DOHH2 (cell line): ENCODE data around the gene GRHPR.

Experiments used
- H3F3A ChIP-seq: fragments of 200-600 bp; sonication (generic), shearing (Covaris generic); 2 replicates; pipeline ENCODE4 v1.6.0; 2016; ENCODE audit warnings: antibody characterized with exemption, mild to moderate bottlenecking; ENCODE audit not compliant: control insufficient read depth, insufficient read depth
- H3K27ac ChIP-seq: fragments of 200-600 bp; sonication (generic); 2 replicates; pipeline ENCODE4 v1.5.1; 2014; ENCODE audit warnings: low read depth, mild to moderate bottlenecking, low read length, moderate library complexity
- H3K27me3 ChIP-seq: fragments of 200-600 bp; sonication (generic); 2 replicates; pipeline ENCODE4 v1.6.1; 2014; ENCODE audit warnings: mild to moderate bottlenecking, low read length, mixed read lengths; ENCODE audit not compliant: control insufficient read depth
- H3K36me3 ChIP-seq: fragments of 200-600 bp; sonication (generic); 2 replicates; pipeline ENCODE4 v1.6.1; 2014; ENCODE audit warnings: mild to moderate bottlenecking, low read length, moderate library complexity, mixed read lengths; ENCODE audit not compliant: control insufficient read depth
- H3K4me1 ChIP-seq: fragments of 200-600 bp; sonication (generic); 2 replicates; pipeline ENCODE4 v1.6.1; 2014; ENCODE audit warnings: mild to moderate bottlenecking, low read length, mixed read lengths; ENCODE audit not compliant: control insufficient read depth
- H3K4me2 ChIP-seq: fragments of 200-600 bp; sonication (generic); 2 replicates; pipeline ENCODE4 v1.6.0; 2014; ENCODE audit warnings: mild to moderate bottlenecking, low read length, moderate library complexity
- H3K4me3 ChIP-seq: fragments of 200-600 bp; sonication (generic); 2 replicates; pipeline ENCODE4 v1.5.1; 2014; ENCODE audit warnings: mild to moderate bottlenecking, low read length, mixed read lengths
- H3K79me2 ChIP-seq: fragments of 200-600 bp; sonication (generic); 2 replicates; pipeline ENCODE4 v1.6.1; 2014; ENCODE audit warnings: mild to moderate bottlenecking, low read length, mixed read lengths; ENCODE audit not compliant: control insufficient read depth
- H3K9me2 ChIP-seq: fragments of 200-600 bp; sonication (generic); replicated peaks from 2 replicates; pipeline ENCODE4 v1.6.1; 2014; ENCODE audit warnings: mild to moderate bottlenecking, low read length, mixed read lengths; ENCODE audit not compliant: control insufficient read depth
- H3K9me3 ChIP-seq: fragments of 200-600 bp; sonication (generic); 2 replicates; pipeline ENCODE4 v1.6.1; 2014; ENCODE audit warnings: antibody characterized with exemption, low read length, mixed read lengths; ENCODE audit not compliant: control insufficient read depth, insufficient read depth
- H4K20me1 ChIP-seq: fragments of 200-600 bp; sonication (generic); 2 replicates; pipeline ENCODE4 v1.6.0; 2014; ENCODE audit warnings: low read depth, mild to moderate bottlenecking, antibody characterized with exemption, low read length, moderate library complexity; ENCODE audit not compliant: control insufficient read depth, insufficient read depth
- CTCF ChIP-seq: fragments of 200-600 bp; sonication (generic); IDR thresholded peaks from one replicate; pipeline ENCODE4 v1.5.1; 2014; ENCODE audit warnings: antibody characterized with exemption, mild to moderate bottlenecking, low read depth, low read length; ENCODE audit not compliant: poor library complexity, severe bottlenecking
- EZH2phosphoT487 ChIP-seq: fragments of 200-600 bp; sonication (generic); IDR thresholded peaks from 2 replicates; pipeline ENCODE4 v1.6.1; 2017; ENCODE audit warnings: borderline replicate concordance, mild to moderate bottlenecking, antibody characterized with exemption, low read length, moderate library complexity, mixed read lengths

Gene GRHPR

GRCh38 chr9:37432020-37432419 is 9.5 kb downstream of the GRHPR start:
- Histone ChIP-seq H3K4me1 (peaks cover 5% of the 10 kb centered on the region; the same call in 1 of the 2 replicates), H4K20me1 (peaks cover 5% of the 10 kb centered on the region; the same call in 1 of the 2 replicates), H3K9me3 (no peaks in the 10 kb centered on the region), H3K9me2 (no peaks in the 10 kb centered on the region), H3K79me2 (peaks cover 6% of the 10 kb centered on the region), H3K27ac (no peak overlapping the region), H3K27me3 (no peaks in the 10 kb centered on the region), H3K4me3 (no peak overlapping the region), H3K36me3 (peaks cover 99% of the 10 kb centered on the region), H3K4me2 (no peak overlapping the region), H3F3A (no peaks in the 10 kb centered on the region)
- no peak for TF ChIP-seq EZH2phosphoT487
- no peak for TF ChIP-seq CTCF

- Histone ChIP-seq H3K27me3 (no peaks in the 10 kb centered on the region), H3K27ac (no peak overlapping the region), H3K79me2 (peaks cover 18% of the 10 kb centered on the region), H3K4me2 (no peak overlapping the region), H3K4me1 (peaks cover 5% of the 10 kb centered on the region; the same call in 1 of the 2 replicates), H3K36me3 (peaks cover 99% of the 10 kb centered on the region), H3K9me3 (no peaks in the 10 kb centered on the region), H3K9me2 (no peaks in the 10 kb centered on the region), H3F3A (0 out of 2 replicates have a peak, but pooled peaks cover 3% of the 10 kb centered on the region), H3K4me3 (no peak overlapping the region), H4K20me1 (0 out of 2 replicates have a peak, but pooled peaks cover 3% of the 10 kb centered on the region)
- no peak for TF ChIP-seq EZH2phosphoT487
- no peak for TF ChIP-seq CTCF
Measured at GRCh38 chr9:37433867-37434371, 11.4 kb downstream of the GRHPR start.

GRCh38 chr9:37436540-37436939 is 14.0 kb downstream of the GRHPR start:
- no peaks in the 10 kb centered on the region for H3K9me3 ChIP-seq
- peaks cover 5% of the 10 kb centered on the region; the same call in 1 of the 2 replicates for H3K4me1 ChIP-seq
- H3K27me3 ChIP-seq = no peaks in the 10 kb centered on the region
- 0 out of 2 replicates have a peak, but pooled peaks cover 3% of the 10 kb centered on the region for H4K20me1 ChIP-seq
- H3K9me2 ChIP-seq = no peaks in the 10 kb centered on the region
- no peak overlapping the region for H3K4me2 ChIP-seq
- no peak overlapping the region for H3K4me3 ChIP-seq
- H3K36me3 ChIP-seq = peaks cover 99% of the 10 kb centered on the region
- no peak for TF ChIP-seq CTCF
- no peak for TF ChIP-seq EZH2phosphoT487
- peaks cover 35% of the 10 kb centered on the region for H3K79me2 ChIP-seq
- no peak overlapping the region for H3K27ac ChIP-seq
- H3F3A ChIP-seq = peaks cover 19% of the 10 kb centered on the region
